Fibroblast of lung (primary cell): ENCODE measurements around the gene CHKA. TPM values are rescaled to one million over a fixed set of nuclear protein-coding genes. Genes with fewer than 3 reads are reported as not detected.

Source experiments
- DNase-seq, 2 donors: peaks; one replicate each; pipeline versions ENCODE4 v3.0.0 to v3.0.0-alpha.2; 2010; ENCODE audit warnings: low read depth in 2 of 2
- H2AFZ ChIP-seq: 2 replicates; pipeline ENCODE4 v1.5.1; 2012; ENCODE audit warnings: low read length, control low read depth, inconsistent platforms
- H3K27ac ChIP-seq: 2 replicates; pipeline ENCODE4 v1.5.1; 2011; ENCODE audit warnings: low read length, control low read depth; ENCODE audit not compliant: insufficient read depth
- H3K27me3 ChIP-seq: 2 replicates; pipeline ENCODE4 v1.5.1; 2011; ENCODE audit warnings: mild to moderate bottlenecking, low read length; ENCODE audit not compliant: control insufficient read depth, insufficient read depth
- H3K36me3 ChIP-seq: 2 replicates; pipeline ENCODE4 v1.5.1; 2011; ENCODE audit warnings: low read length; ENCODE audit not compliant: control insufficient read depth, insufficient read depth
- H3K4me1 ChIP-seq: 2 replicates; pipeline ENCODE4 v1.5.1; 2011; ENCODE audit warnings: low read length; ENCODE audit not compliant: control insufficient read depth, insufficient read depth; ENCODE audit errors: extremely low read depth
- H3K4me2 ChIP-seq: 2 replicates; pipeline ENCODE4 v1.5.1; 2011; ENCODE audit warnings: low read length, control low read depth; ENCODE audit not compliant: insufficient read depth; ENCODE audit errors: extremely low read depth
- H3K4me3 ChIP-seq, 4 experiments: fragments of 200-600 bp in 1 of 4; sonication (generic) in 1 of 4; replicated peaks in 1 of 4; 2 replicates each; pipeline ENCODE4 v1.5.1; 2011 to 2016; ENCODE audit warnings: low read length in 4 of 4, low read depth in 3 of 4, mild to moderate bottlenecking in 3 of 4, control low read depth in 2 of 4, inconsistent platforms in 1 of 4, mixed read lengths in 1 of 4; ENCODE audit not compliant: insufficient read depth in 1 of 4; ENCODE audit errors: control extremely low read depth in 1 of 4
- H3K79me2 ChIP-seq: 2 replicates; pipeline ENCODE4 v1.5.1; 2012; ENCODE audit warnings: mild to moderate bottlenecking, low read length, inconsistent platforms; ENCODE audit not compliant: control insufficient read depth, insufficient read depth
- H3K9ac ChIP-seq: 2 replicates; pipeline ENCODE4 v1.5.1; 2011; ENCODE audit warnings: mild to moderate bottlenecking, low read length, control low read depth; ENCODE audit not compliant: insufficient read depth
- H3K9me3 ChIP-seq: 2 replicates; pipeline ENCODE4 v1.5.1; 2012; ENCODE audit warnings: low read depth, low read length; ENCODE audit not compliant: control insufficient read depth, insufficient read depth
- H4K20me1 ChIP-seq: 2 replicates; pipeline ENCODE4 v1.5.1; 2011; ENCODE audit warnings: low read length; ENCODE audit not compliant: control insufficient read depth, insufficient read depth; ENCODE audit errors: extremely low read depth
- CTCF ChIP-seq, 2 donors: IDR thresholded peaks in 1 of 2; conservative IDR thresholded peaks in 1 of 2; 1 replicate in 1 of 2; 2 replicates in 1 of 2; pipeline ENCODE4 v1.5.1; 2011 to 2012; ENCODE audit warnings: low read length in 2 of 2, control low read depth in 1 of 2, inconsistent platforms in 1 of 2, low read depth in 1 of 2, mild to moderate bottlenecking in 1 of 2
- EZH2 ChIP-seq: IDR thresholded peaks from 2 replicates; pipeline ENCODE4 v1.5.1; 2012; ENCODE audit warnings: low read length, control low read depth, mild to moderate bottlenecking; ENCODE audit errors: missing control alignments
- polyA plus RNA-seq, 2 donors: library from polyadenylated mRNA; depleted of rRNA in 1 of 2; stranded (reverse) in 1 of 2; unstranded in 1 of 2; fragments of >200 nt; gene quantifications; 2 replicates each; pipeline ENCODE4 v1.2.1, GENCODE V29; 2011 to 2012; ENCODE audit warnings: missing spikeins in 1 of 2
- total RNA-seq: library from RNA; depleted of rRNA; stranded (reverse); fragments of >200 nt; gene quantifications from 2 replicates; pipeline ENCODE4 v1.2.1, GENCODE V29; 2014

The CHKA gene
- total and polyA plus RNA-seq, 2 donors (not counting 1 experiment from before 2014, with no cell fraction given): 7.2 to 8.4 TPM

- H2AFZ ChIP-seq: no peak overlapping the region
- H3K4me2 ChIP-seq: no peak overlapping the region
- H3K9ac ChIP-seq: no peak overlapping the region
- TF ChIP-seq CTCF (conservative IDR thresholded peaks at IDR 0.05 in 1 of 2, IDR thresholded peaks at IDR 0.05 in 1 of 2; ENCODE audit: low read depth in 1 of 2, low read length in 2 of 2): no peak
- no peak for TF ChIP-seq EZH2
- no peaks in the 10 kb centered on the region for H3K36me3 ChIP-seq
- no peak overlapping the region for H3K27ac ChIP-seq
- no peaks in the 10 kb centered on the region for H4K20me1 ChIP-seq
- DNase-seq: no peak
- peaks cover 10% of the 10 kb centered on the region for H3K27me3 ChIP-seq
- H3K4me3 ChIP-seq: no peak overlapping the region
- no peaks in the 10 kb centered on the region for H3K9me3 ChIP-seq
- H3K79me2 ChIP-seq: no peaks in the 10 kb centered on the region
- H3K4me1 ChIP-seq: peaks cover 3% of the 10 kb centered on the region
These were observed 8.9 kb upstream of the CHKA start for GRCh38 chr11:68130121-68130520.

GRCh38 chr11:68128682-68129327, 7.6 kb upstream of the CHKA start:
- Histone ChIP-seq H2AFZ (peak overlapping the region; percentile 49), H4K20me1 (no peaks in the 10 kb centered on the region), H3K79me2 (no peaks in the 10 kb centered on the region), H3K9me3 (no peaks in the 10 kb centered on the region), H3K4me3 (peak overlapping the region in 3 of 4 experiments; percentile 7 to 51 (median 49)), H3K27ac (no peak overlapping the region), H3K36me3 (no peaks in the 10 kb centered on the region), H3K4me1 (peaks cover 3% of the 10 kb centered on the region), H3K4me2 (peak overlapping the region; percentile 64), H3K27me3 (peaks cover 10% of the 10 kb centered on the region), H3K9ac (no peak overlapping the region)
- TF ChIP-seq CTCF (conservative IDR thresholded peaks at IDR 0.05 in 1 of 2, IDR thresholded peaks at IDR 0.05 in 1 of 2; ENCODE audit: low read depth in 1 of 2, low read length in 2 of 2) (no peak), EZH2 (no peak)
- peak; percentile 68 to 86 for DNase-seq

GRCh38 chr11:68127714-68128681, 6.8 kb upstream of the CHKA start:
- Histone ChIP-seq H3K4me2 (no peak overlapping the region), H3K9ac (no peak overlapping the region), H3K4me3 (peak overlapping the region in 2 of 4 experiments; percentile 49 to 51), H3K79me2 (no peaks in the 10 kb centered on the region), H3K4me1 (peaks cover 3% of the 10 kb centered on the region), H3K27ac (no peak overlapping the region), H3K36me3 (no peaks in the 10 kb centered on the region), H4K20me1 (no peaks in the 10 kb centered on the region), H2AFZ (no peak overlapping the region), H3K27me3 (peaks cover 10% of the 10 kb centered on the region), H3K9me3 (no peaks in the 10 kb centered on the region)
- no peak for TF ChIP-seq EZH2
- no peak for TF ChIP-seq CTCF (conservative IDR thresholded peaks at IDR 0.05 in 1 of 2, IDR thresholded peaks at IDR 0.05 in 1 of 2; ENCODE audit: low read depth in 1 of 2, low read length in 2 of 2)
- peak; percentile 61 to 64 for DNase-seq
